ENCODE measurements around the gene PPIE. TPM values are rescaled to one million over a fixed set of nuclear protein-coding genes. Genes with fewer than 3 reads are reported as not detected.
A peak's percentile ranks its signal among the peaks of the same experiment; 100 is the strongest.

The PPIE gene
- total RNA-seq, 1 donor from 2014 or later = 32.4 TPM

- TF ChIP-seq CTCF (IDR thresholded peaks at IDR 0.05) = no peak
- no peak for TF ChIP-seq POLR2AphosphoS5 (IDR thresholded peaks at IDR 0.05; ENCODE audit: insufficient read depth in 1 of 2, low read depth in 1 of 2)
- no peak for TF ChIP-seq POLR2A (IDR thresholded peaks at IDR 0.05)
- peaks cover 0 to 89% of the 10 kb centered on the region in 2 donors for H3K36me3 ChIP-seq
- H3K9me3 ChIP-seq = no peaks in the 10 kb centered on the region
- H3K4me1 ChIP-seq = no peaks in the 10 kb centered on the region
- no peaks in the 10 kb centered on the region for H3K27me3 ChIP-seq
- DNase-seq (ENCODE audit: extremely low spot score in 2 of 2) = no peak
- H3K27ac ChIP-seq = no peak overlapping the region
- intact Hi-C loops (cut with DNase I) = loop anchor here (5.0 kb wide), 1 partner anchor 1215 kb away; no protein-coding TSS in a partner anchor
- H3K4me3 ChIP-seq = no peak overlapping the region
Measured at GRCh38 chr1:39752703-39753102, 14.0 kb downstream of the PPIE start.

- Histone ChIP-seq H3K27me3 (no peaks in the 10 kb centered on the region), H3K4me1 (no peaks in the 10 kb centered on the region), H3K36me3 (peaks cover 0 to 89% of the 10 kb centered on the region in 2 donors), H3K9me3 (no peaks in the 10 kb centered on the region), H3K27ac (no peak overlapping the region), H3K4me3 (no peak overlapping the region)
- no peak for TF ChIP-seq POLR2AphosphoS5 (IDR thresholded peaks at IDR 0.05; ENCODE audit: insufficient read depth in 1 of 2, low read depth in 1 of 2)
- no peak for TF ChIP-seq CTCF (IDR thresholded peaks at IDR 0.05)
- no peak for TF ChIP-seq POLR2A (IDR thresholded peaks at IDR 0.05)
- DNase-seq (ENCODE audit: extremely low spot score in 2 of 2) = no peak
- intact Hi-C loops (cut with DNase I) = loop anchor here (5.0 kb wide), 1 partner anchor 1214 kb away; no protein-coding TSS in a partner anchor
Measured at GRCh38 chr1:39753132-39754025, 14.7 kb downstream of the PPIE start.

- no peak for DNase-seq (ENCODE audit: extremely low spot score in 2 of 2)
- Histone ChIP-seq H3K27me3 (no peaks in the 10 kb centered on the region), H3K36me3 (peaks cover 0 to 82% of the 10 kb centered on the region in 2 donors), H3K27ac (no peak overlapping the region), H3K4me3 (no peak overlapping the region), H3K9me3 (no peaks in the 10 kb centered on the region), H3K4me1 (no peaks in the 10 kb centered on the region)
- intact Hi-C loops (cut with DNase I) = loop anchor here (5.0 kb wide), 1 partner anchor 1213 kb away; no protein-coding TSS in a partner anchor
- TF ChIP-seq CTCF (IDR thresholded peaks at IDR 0.05) = no peak
- TF ChIP-seq POLR2AphosphoS5 (IDR thresholded peaks at IDR 0.05; ENCODE audit: insufficient read depth in 1 of 2, low read depth in 1 of 2) = no peak
- no peak for TF ChIP-seq POLR2A (IDR thresholded peaks at IDR 0.05)
Measured at GRCh38 chr1:39754026-39754570, 15.4 kb downstream of the PPIE start.

- Histone ChIP-seq H3K27ac (no peak overlapping the region), H3K36me3 (peaks cover 0 to 73% of the 10 kb centered on the region in 2 donors)
- intact Hi-C loops (cut with DNase I) = loop anchor here (5.0 kb wide), 1 partner anchor 1212 kb away; no protein-coding TSS in a partner anchor
Measured at GRCh38 chr1:39754906-39755504, 16.3 kb downstream of the PPIE start.

More at GRCh38 chr1:39754906-39755504, 16.3 kb downstream of the PPIE start:
- Histone ChIP-seq H3K9me3 (no peaks in the 10 kb centered on the region), H3K4me3 (no peak overlapping the region), H3K27me3 (no peaks in the 10 kb centered on the region), H3K4me1 (no peaks in the 10 kb centered on the region)
- peak in 1 of 2 donors; percentile 55 for DNase-seq (ENCODE audit: extremely low spot score in 2 of 2)
- TF ChIP-seq POLR2AphosphoS5 (IDR thresholded peaks at IDR 0.05; ENCODE audit: insufficient read depth in 1 of 2, low read depth in 1 of 2) (no peak), POLR2A (IDR thresholded peaks at IDR 0.05) (no peak), CTCF (IDR thresholded peaks at IDR 0.05) (no peak)
